Tibial artery (tissue), 4 donors: ENCODE results near the gene SLC25A21.

ENCODE experiments used
- DNase-seq, 2 donors: peaks; one replicate each; pipeline ENCODE4 v3.0.0-alpha.2; 2019
- H3K27ac ChIP-seq, 2 donors: fragments of 200-600 bp; sonication (generic) in 1 of 2; 1 replicate in 1 of 2; 2 replicates in 1 of 2; pipeline ENCODE4 v1.5.1; 2018 to 2019; ENCODE audit warnings: mild to moderate bottlenecking in 1 of 2
- H3K27me3 ChIP-seq, 2 donors: fragments of 200-600 bp; sonication (generic) in 1 of 2; one replicate each; pipeline versions ENCODE4 v1.5.1 to v1.6.0; 2016 to 2019
- H3K36me3 ChIP-seq, 3 donors: fragments of 200-600 bp; sonication (generic) in 2 of 3; one replicate each; pipeline ENCODE4 v1.5.1; 2016 to 2019; ENCODE audit warnings: mild to moderate bottlenecking in 2 of 3
- H3K4me1 ChIP-seq, 4 donors: fragments of 200-600 bp; sonication (generic) in 2 of 4; 1 replicate in 3 of 4; 2 replicates in 1 of 4; pipeline ENCODE4 v1.5.1; 2016 to 2019
- H3K4me3 ChIP-seq, 2 donors: fragments of 200-600 bp; sonication (generic) in 1 of 2; 1 replicate in 1 of 2; 2 replicates in 1 of 2; pipeline ENCODE4 v1.5.1; 2018 to 2019; ENCODE audit warnings: mild to moderate bottlenecking in 2 of 2
- H3K9me3 ChIP-seq, 3 donors: fragments of 200-600 bp; sonication (generic) in 1 of 3; one replicate each; pipeline ENCODE4 v1.5.1; 2016 to 2019
- intact Hi-C: fragments of 100-400 bp; cut with DNase I; formaldehyde crosslinking; loops from one replicate; pipeline ENCODE4 v1.15.0; 2023; ENCODE audit warnings: low total_unique reads
- TF ChIP-seq, protein P1 (sequence below), 2 experiments: fragments of 200-600 bp in 1 of 2; fragments of 450-650 bp in 1 of 2; IDR thresholded peaks; one replicate each; pipeline ENCODE4 v1.5.1; 2017 to 2019; ENCODE audit warnings: antibody characterized with exemption in 2 of 2, mild to moderate bottlenecking in 1 of 2, moderate library complexity in 1 of 2

SLC25A21 gene

GRCh38 chr14:36805131-36805559, 367.3 kb downstream of the SLC25A21 start:
- intact Hi-C loops, result no loop called here
- TF ChIP-seq, protein P1, sequence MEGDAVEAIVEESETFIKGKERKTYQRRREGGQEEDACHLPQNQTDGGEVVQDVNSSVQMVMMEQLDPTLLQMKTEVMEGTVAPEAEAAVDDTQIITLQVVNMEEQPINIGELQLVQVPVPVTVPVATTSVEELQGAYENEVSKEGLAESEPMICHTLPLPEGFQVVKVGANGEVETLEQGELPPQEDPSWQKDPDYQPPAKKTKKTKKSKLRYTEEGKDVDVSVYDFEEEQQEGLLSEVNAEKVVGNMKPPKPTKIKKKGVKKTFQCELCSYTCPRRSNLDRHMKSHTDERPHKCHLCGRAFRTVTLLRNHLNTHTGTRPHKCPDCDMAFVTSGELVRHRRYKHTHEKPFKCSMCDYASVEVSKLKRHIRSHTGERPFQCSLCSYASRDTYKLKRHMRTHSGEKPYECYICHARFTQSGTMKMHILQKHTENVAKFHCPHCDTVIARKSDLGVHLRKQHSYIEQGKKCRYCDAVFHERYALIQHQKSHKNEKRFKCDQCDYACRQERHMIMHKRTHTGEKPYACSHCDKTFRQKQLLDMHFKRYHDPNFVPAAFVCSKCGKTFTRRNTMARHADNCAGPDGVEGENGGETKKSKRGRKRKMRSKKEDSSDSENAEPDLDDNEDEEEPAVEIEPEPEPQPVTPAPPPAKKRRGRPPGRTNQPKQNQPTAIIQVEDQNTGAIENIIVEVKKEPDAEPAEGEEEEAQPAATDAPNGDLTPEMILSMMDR (IDR thresholded peaks at IDR 0.05), result no peak
- H3K27me3 ChIP-seq, result no peaks in the 10 kb centered on the region
- H3K36me3 ChIP-seq, result no peaks in the 10 kb centered on the region
- H3K27ac ChIP-seq, result no peak overlapping the region
- H3K9me3 ChIP-seq, result no peaks in the 10 kb centered on the region
- no peak for DNase-seq
- H3K4me1 ChIP-seq, result no peaks in the 10 kb centered on the region
- no peak overlapping the region for H3K4me3 ChIP-seq

- no peaks in the 10 kb centered on the region for H3K4me1 ChIP-seq
- no peaks in the 10 kb centered on the region for H3K9me3 ChIP-seq
- no peaks in the 10 kb centered on the region for H3K36me3 ChIP-seq
- no peak overlapping the region for H3K4me3 ChIP-seq
- H3K27ac ChIP-seq, result no peak overlapping the region
- DNase-seq, result no peak
- no peaks in the 10 kb centered on the region for H3K27me3 ChIP-seq
- intact Hi-C loops, result no loop called here
- TF ChIP-seq, protein P1 (IDR thresholded peaks at IDR 0.05), result no peak
Measured at GRCh38 chr14:36797634-36798033, 374.8 kb downstream of the SLC25A21 start.

GRCh38 chr14:36791402-36791801, 381.0 kb downstream of the SLC25A21 start:
- Histone ChIP-seq H3K4me1 (no peaks in the 10 kb centered on the region), H3K27me3 (no peaks in the 10 kb centered on the region), H3K27ac (no peak overlapping the region), H3K4me3 (no peak overlapping the region), H3K36me3 (no peaks in the 10 kb centered on the region), H3K9me3 (no peaks in the 10 kb centered on the region)
- TF ChIP-seq, protein P1 (IDR thresholded peaks at IDR 0.05), result no peak
- intact Hi-C loops, result no loop called here
- no peak for DNase-seq

GRCh38 chr14:36785511-36785910, 386.9 kb downstream of the SLC25A21 start:
- intact Hi-C loops, result no loop called here
- no peak for DNase-seq
- TF ChIP-seq, protein P1 (IDR thresholded peaks at IDR 0.05), result no peak
- Histone ChIP-seq H3K9me3 (peaks cover 0 to 17% (median 3%) of the 10 kb centered on the region in 3 donors), H3K4me1 (no peaks in the 10 kb centered on the region), H3K27me3 (no peaks in the 10 kb centered on the region), H3K27ac (no peak overlapping the region), H3K36me3 (no peaks in the 10 kb centered on the region), H3K4me3 (no peak overlapping the region)

GRCh38 chr14:36784541-36784940, 387.9 kb downstream of the SLC25A21 start:
- Histone ChIP-seq H3K9me3 (peaks cover 0 to 17% (median 3%) of the 10 kb centered on the region in 3 donors), H3K4me1 (no peaks in the 10 kb centered on the region), H3K27ac (no peak overlapping the region), H3K36me3 (no peaks in the 10 kb centered on the region), H3K4me3 (no peak overlapping the region), H3K27me3 (no peaks in the 10 kb centered on the region)
- DNase-seq, result no peak
- intact Hi-C loops, result no loop called here
- TF ChIP-seq, protein P1 (IDR thresholded peaks at IDR 0.05), result no peak

GRCh38 chr14:36781897-36782296, 390.5 kb downstream of the SLC25A21 start:
- intact Hi-C loops, result no loop called here

More at GRCh38 chr14:36781897-36782296, 390.5 kb downstream of the SLC25A21 start:
- no peak overlapping the region for H3K4me3 ChIP-seq
- no peaks in the 10 kb centered on the region for H3K4me1 ChIP-seq
- DNase-seq, result no peak
- H3K27me3 ChIP-seq, result no peaks in the 10 kb centered on the region
- no peaks in the 10 kb centered on the region for H3K36me3 ChIP-seq
- TF ChIP-seq, protein P1 (IDR thresholded peaks at IDR 0.05), result no peak
- H3K27ac ChIP-seq, result no peak overlapping the region
- peaks cover 0 to 17% (median 3%) of the 10 kb centered on the region in 3 donors for H3K9me3 ChIP-seq
